Choroid plexus epithelial cell (primary cell): ENCODE results near the gene SMARCD2.

ENCODE experiments used
- DNase-seq: peaks from one replicate; pipeline ENCODE4 v3.0.0-alpha.2; 2010; ENCODE audit warnings: low read depth
- H3K4me3 ChIP-seq: 2 replicates; pipeline ENCODE4 v1.5.1; 2011; ENCODE audit warnings: low read depth, mild to moderate bottlenecking, control low read depth, low read length, moderate library complexity
- CTCF ChIP-seq: conservative IDR thresholded peaks from 2 replicates; pipeline ENCODE4 v1.5.1; 2011; ENCODE audit warnings: low read depth, mild to moderate bottlenecking, control low read depth, inconsistent platforms, low read length, moderate library complexity

SMARCD2 gene

GRCh38 chr17:63850401-63850800 is 7.9 kb upstream of the SMARCD2 start:
- H3K4me3 ChIP-seq, result no peak overlapping the region
- no peak for DNase-seq
- no peak for TF ChIP-seq CTCF

- peak; percentile 63 for TF ChIP-seq CTCF
- peak overlapping the region; percentile 49 for H3K4me3 ChIP-seq
- DNase-seq, result peak; percentile 93
These were observed 6.6 kb upstream of the SMARCD2 start for GRCh38 chr17:63848834-63849689.

GRCh38 chr17:63847525-63848249 is 5.2 kb upstream of the SMARCD2 start:
- H3K4me3 ChIP-seq, result no peak overlapping the region
- no peak for DNase-seq
- TF ChIP-seq CTCF, result no peak

- no peak overlapping the region for H3K4me3 ChIP-seq
- TF ChIP-seq CTCF, result no peak
- DNase-seq, result no peak
These were observed 3.0 kb upstream of the SMARCD2 start for GRCh38 chr17:63845509-63845908.

- no peak for DNase-seq
- H3K4me3 ChIP-seq, result no peak overlapping the region
- TF ChIP-seq CTCF, result no peak
These were observed 1.6 kb upstream of the SMARCD2 start for GRCh38 chr17:63843910-63844677.

GRCh38 chr17:63843387-63843888 is 953 bp upstream of the SMARCD2 start:
- DNase-seq, result peak; percentile 84
- H3K4me3 ChIP-seq, result peak overlapping the region; percentile 85

- peak overlapping the region; percentile 85 for H3K4me3 ChIP-seq
- TF ChIP-seq CTCF, result no peak
- no peak for DNase-seq
These were observed 329 bp downstream of the SMARCD2 start for GRCh38 chr17:63842173-63842539.
